Kidney epithelial cell (primary cell): ENCODE results near the gene DCAF6. TPM values are rescaled to one million over a fixed set of nuclear protein-coding genes. Genes with fewer than 3 reads are reported as not detected.

Experiments
- DNase-seq: peaks from one replicate; pipeline ENCODE4 v3.0.0-alpha.2; 2010; ENCODE audit warnings: low read depth
- H3K27me3 ChIP-seq: 2 replicates; pipeline ENCODE4 v1.6.0; 2011; ENCODE audit warnings: low read length; ENCODE audit not compliant: control insufficient read depth, insufficient read depth
- H3K36me3 ChIP-seq: 2 replicates; pipeline ENCODE4 v1.5.1; 2011; ENCODE audit warnings: low read length; ENCODE audit not compliant: control insufficient read depth, insufficient read depth
- H3K4me3 ChIP-seq: 2 replicates; pipeline ENCODE4 v1.5.1; 2011; ENCODE audit warnings: low read depth, mild to moderate bottlenecking, control low read depth, low read length
- CTCF ChIP-seq: IDR thresholded peaks from 2 replicates; pipeline ENCODE4 v1.5.1; 2011; ENCODE audit warnings: mild to moderate bottlenecking, moderate library complexity, low read length, control low read depth, inconsistent platforms; ENCODE audit not compliant: insufficient read depth, poor library complexity, severe bottlenecking
- total RNA-seq: library from RNA; depleted of rRNA; stranded (reverse); fragments of >200 nt; gene quantifications from 2 replicates; pipeline ENCODE4 v1.2.3, GENCODE V29; 2015

The DCAF6 gene
- total RNA-seq, 1 donor from 2014 or later: 27.2 TPM

DNA sequence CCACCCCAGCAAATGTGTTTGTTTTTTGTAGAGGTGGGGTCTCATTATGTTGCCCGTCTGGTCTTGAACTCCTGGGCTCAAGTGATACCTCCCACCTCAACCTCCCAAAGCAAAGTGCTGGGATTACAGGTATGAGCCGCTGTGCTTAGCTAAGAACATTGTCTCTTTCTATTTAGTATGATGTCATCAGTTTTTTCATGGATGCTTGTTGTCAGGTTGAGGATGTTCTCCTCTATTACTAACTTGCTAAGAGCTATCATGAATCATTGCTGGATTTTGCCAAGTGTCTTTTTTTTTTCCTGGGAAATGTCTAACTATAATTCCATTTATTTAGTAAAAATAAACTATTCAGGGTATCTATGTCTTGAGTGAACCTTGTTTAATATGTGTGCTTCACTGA is 19.4 kb downstream of the DCAF6 start:
- peaks cover 2% of the 10 kb centered on the region for H3K36me3 ChIP-seq
- H3K4me3 ChIP-seq: no peak overlapping the region
- no peaks in the 10 kb centered on the region for H3K27me3 ChIP-seq
- no peak for DNase-seq
- TF ChIP-seq CTCF: no peak

- Histone ChIP-seq H3K36me3 (peaks cover 2% of the 10 kb centered on the region), H3K27me3 (no peaks in the 10 kb centered on the region), H3K4me3 (no peak overlapping the region)
- TF ChIP-seq CTCF: no peak
- DNase-seq: no peak
These were observed 21.2 kb downstream of the DCAF6 start for GRCh38 chr1:167957710-167958109.

DNA sequence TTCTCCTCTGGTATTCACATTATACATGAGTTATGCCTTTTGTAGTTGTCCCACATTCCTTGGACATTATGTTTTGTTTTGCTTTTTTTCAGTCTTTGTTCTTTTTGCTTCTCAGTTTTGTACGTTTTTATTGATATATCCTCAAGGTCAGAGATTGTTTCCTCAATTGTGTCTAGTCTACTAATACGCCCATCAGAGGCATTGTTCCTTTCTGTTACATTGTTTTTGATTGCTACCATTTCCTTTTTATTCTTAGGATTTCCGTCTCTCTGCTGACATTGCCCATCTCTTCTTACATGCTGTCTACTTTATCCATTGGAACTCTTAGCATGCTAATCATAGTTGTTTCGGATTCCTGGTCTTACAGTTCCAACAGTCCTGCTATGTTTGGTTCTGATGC is 28.2 kb downstream of the DCAF6 start:
- TF ChIP-seq CTCF: no peak
- DNase-seq: no peak

GRCh38 chr1:167966050-167966449 is 29.6 kb downstream of the DCAF6 start:
- H3K4me3 ChIP-seq: no peak overlapping the region
- no peak for DNase-seq
- TF ChIP-seq CTCF: no peak
- H3K36me3 ChIP-seq: peaks cover 1% of the 10 kb centered on the region
- H3K27me3 ChIP-seq: no peaks in the 10 kb centered on the region

More for the DNA sequence above, 28.2 kb downstream of the DCAF6 start:
- Histone ChIP-seq H3K36me3 (peaks cover 1% of the 10 kb centered on the region), H3K4me3 (no peak overlapping the region), H3K27me3 (no peaks in the 10 kb centered on the region)

GRCh38 chr1:167968569-167968968 is 32.1 kb downstream of the DCAF6 start:
- no peak for TF ChIP-seq CTCF
- Histone ChIP-seq H3K4me3 (no peak overlapping the region), H3K27me3 (no peaks in the 10 kb centered on the region), H3K36me3 (peaks cover 1% of the 10 kb centered on the region)
- no peak for DNase-seq

DNA sequence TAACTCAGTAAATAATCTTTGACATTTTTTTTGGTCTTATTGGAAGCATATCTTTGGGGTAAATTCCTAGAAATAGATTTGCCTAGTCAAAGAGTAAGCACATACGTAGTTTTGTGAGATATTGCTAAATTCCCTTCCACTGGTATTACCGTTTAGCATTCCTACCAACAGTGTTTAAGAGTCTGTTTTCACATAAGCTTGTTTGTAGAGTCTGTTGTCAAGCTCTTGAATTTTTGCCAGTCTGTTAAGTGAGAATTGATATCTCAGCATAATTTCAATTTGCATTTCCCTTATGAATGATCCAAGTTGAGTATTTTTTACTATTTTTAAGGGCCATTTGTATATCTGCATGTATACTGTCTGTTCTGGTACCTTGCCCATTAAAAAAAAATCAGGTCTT is 37.3 kb downstream of the DCAF6 start:
- no peaks in the 10 kb centered on the region for H3K36me3 ChIP-seq

More for the DNA sequence above, 37.3 kb downstream of the DCAF6 start:
- no peak for TF ChIP-seq CTCF
- Histone ChIP-seq H3K4me3 (no peak overlapping the region), H3K27me3 (no peaks in the 10 kb centered on the region)
- DNase-seq: no peak
